ENCODE measurements around the gene ROPN1.
"Not testable (repeated sequence)": the region's sequence is repeated elsewhere in the genome, so short reads cannot be mapped to it uniquely, and the experiment has no call there.

ROPN1 gene

DNA sequence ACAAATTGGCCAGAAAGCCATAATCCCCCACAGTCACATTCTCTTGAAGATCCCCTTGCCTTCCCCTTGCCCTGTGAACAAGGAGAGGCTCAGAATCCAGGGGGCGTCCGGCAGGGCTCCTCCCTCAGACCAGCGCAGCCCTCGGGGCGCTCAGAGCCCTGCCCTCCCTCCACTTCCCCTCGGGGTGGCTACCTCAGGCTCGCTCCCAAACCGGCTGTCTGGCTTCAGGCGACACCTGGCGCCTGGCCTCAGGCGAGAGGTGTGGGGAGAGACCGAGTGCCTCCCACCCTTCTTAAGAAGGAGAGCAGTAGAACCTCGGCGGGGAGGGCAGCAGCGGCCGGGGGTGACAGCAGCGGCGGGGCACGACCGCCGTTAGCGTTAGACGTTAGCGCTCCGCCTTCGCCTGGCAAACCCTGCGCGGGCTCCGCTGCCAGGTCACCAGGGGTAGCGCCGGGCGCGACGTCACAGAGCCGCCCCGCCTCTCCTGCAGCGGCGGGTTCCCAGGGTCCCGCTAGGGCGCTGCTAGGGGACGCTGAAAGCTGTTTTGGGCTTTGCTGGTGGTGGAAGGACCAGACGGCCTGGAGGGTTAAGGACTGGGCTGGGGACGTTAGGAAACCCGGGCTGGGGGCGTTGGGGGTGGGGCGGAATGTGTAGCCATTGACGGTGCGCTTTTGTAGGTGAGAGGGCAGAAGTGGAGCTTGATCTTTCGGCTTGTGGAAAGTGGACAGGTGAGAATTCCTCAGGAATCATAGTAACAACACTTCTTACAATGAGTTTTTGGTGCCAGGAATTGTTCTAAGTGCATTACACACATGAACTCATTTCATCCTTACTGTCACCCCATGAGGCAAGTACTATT, at the start of gene ROPN1:
ROPN1 (minus strand) TSS at position 395 of the 859 bp plus-strand sequence. CDS start 11,643 bp downstream, outside the sequence.
- DNase-seq: not testable (repeated sequence)

DNA sequence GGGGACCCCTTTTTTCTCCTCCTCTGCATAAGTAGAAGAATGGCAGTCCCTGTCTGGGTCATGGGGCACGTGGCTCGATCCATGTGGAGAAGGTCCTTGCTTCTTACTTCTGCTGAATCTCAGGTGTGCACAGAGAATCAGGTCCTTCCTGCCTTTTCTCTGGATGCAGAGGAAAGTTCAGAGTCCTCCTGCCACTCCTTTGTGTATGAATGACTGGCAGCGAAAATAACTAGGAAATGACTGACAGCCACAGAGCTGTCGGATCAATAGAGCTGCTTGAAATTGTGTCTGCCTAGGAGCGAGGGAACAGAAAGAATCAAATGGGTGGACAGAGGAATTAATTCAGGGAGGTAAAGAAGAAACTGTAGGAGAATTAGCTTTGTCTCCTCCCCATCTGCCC, 49.6 kb upstream of the ROPN1 start:
- DNase-seq: no peak

DNA sequence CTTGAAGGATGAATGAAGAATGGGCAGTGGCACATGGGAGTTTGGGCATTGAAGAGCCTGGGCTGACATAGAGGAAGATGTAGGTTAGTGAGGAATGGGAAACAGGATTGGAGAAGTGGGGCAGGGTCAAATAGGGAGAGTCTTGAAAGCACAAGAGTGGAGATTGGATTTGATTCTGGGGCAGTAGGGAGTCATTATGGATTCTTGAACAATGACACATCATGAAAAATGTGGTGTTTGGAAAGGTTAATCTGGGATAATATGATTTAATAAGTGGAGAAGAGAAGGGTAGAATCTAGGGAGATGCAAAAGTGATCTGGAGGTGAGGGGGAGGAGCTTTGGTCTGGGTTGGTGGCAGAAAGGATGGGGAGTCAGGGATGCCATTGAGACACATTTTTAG, 45.4 kb upstream of the ROPN1 start:
- no peak for DNase-seq

DNA sequence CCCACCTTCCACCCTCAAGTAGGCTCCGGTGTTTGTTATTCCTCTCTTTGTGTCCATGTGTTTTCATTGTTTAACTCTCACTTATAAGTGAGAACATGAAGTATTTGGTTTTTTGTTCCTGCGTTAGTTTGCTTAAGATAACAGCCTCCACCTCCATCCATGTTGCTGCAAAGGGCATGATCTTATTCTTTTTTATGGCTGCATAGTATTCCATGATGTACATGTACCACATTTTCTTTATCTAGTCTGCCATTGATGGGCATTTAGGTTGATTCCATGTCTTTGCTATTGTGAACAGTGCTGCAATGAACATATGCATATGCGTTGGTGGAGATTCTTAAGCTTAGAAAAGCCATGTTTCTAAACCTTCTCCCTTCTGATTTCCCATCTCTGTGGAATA, 44.3 kb upstream of the ROPN1 start:
- DNase-seq: not testable (repeated sequence)

DNA sequence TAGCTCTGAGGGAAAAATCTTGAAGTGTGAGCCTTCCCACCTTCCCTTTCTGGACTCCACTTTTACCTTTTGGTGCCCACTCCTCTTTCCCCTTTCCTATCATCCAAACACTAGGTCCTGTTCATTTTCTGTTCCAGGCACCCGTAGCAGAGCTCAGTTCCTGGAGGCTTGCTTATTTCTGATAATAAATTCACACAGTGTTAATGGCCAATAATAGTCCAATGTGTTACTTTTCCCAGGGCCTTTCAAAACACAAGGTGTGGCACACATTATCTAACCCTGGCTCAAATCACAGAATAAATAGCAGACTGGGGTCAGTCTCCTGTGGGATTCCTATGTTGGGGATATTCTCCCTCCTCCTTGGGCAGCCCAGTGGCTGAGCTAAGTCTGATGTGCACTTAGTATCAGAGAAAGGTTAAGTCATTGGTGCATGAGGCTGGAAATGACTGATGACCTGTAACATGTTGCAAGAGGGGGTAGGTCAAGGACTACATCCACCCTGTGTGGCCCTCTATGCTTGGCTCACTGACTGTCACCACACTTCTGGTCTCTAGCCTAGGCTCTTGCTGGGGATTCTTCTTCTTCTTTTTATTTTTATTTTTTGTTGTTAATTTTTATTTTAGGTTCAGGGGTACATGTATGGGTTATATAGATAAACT, 43.7 kb upstream of the ROPN1 start:
- DNase-seq: no peak

DNA sequence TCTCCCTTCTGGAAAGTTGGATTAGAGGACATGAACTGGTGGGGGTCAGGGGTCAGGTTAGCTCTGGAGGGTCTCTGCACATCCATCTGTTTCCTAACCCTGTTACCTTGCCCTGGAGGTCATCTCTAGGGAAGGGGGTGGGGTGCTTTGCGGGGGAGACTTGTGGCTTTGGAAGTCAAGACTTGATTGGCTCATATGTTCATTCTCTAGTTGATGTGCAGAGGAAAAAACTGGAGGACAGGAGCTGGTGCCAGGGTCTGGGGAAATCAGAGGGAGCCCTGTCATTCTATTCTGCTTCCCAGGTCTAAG, 42.9 kb upstream of the ROPN1 start:
- DNase-seq: no peak

DNA sequence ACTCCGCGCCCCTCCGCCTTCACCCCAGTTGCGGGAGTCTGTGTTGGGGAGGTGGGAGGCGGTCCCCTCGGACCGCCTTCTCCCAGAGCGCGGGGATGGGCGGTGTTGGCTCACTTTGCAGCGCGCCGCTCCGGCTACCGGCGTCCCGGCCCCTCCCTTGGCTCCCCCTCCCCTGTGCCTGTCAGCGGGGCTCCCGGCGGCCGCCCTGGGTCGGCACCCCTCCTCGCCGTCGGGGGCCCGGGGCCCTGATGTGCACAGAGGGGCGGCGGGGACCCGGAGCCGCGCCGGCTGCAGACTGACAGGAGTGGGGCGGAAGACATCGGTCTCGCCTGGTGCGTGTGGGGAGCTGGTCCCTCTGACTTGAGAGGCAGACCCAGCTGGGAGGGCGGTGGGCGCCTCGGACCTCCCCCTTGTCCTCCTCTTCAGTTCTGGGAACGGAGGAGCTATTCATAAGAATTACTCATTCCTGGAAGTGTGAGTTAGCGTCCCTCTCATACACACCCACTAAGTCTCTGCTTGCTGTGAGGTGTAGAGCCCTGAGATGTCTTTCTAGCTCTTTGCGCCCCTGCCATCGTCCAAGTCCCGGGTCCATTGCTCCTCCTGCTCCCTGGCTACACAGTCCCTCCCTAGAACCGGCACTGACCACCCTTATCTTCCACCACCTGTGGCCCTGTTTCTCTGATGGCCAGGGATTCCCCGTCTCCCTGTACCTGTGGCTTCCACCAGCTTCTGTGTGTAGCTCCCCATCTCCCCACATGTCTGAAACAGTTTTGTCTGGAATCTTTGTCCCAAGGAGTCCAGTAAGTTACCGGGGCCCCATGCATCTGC, 42.3 kb upstream of the ROPN1 start:
- peak; percentile 21 for DNase-seq

DNA sequence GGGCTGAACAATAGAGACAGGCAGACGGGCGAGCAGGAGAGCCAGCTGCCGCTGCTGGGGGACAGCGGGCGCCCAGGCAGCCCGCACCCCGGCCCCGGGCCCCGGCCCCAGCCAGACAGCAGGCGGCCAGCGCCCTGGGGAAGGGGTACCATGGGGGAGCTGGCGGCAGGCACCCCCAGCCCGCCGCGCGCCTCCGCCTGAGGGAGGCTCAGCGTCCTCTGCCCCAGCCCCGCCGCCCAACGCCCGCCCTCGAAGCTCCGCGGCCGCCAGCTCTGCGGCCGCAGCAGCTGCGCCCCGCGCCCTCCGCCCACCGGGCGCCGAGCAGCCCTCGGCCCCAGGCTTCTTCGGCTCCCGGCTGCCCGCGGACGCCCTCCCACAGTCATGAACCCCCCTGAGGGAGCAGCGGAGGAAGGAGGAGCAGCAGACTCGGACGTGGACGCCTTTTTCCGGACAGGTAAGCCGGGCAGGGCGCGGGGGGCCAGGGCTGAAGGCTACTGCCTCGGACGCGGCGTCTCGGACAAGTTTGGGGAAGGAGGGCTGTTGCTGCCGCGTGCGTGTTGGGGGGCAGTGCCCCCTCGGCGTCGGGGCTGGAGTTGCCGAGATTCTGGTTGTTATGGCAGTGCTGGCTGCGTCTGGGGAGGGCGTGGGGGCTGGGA, 41.6 kb upstream of the ROPN1 start, which contains the start of gene KALRN:
KALRN (plus strand) TSS at position 10 of the 656 bp plus-strand sequence.
- DNase-seq: no peak

DNA sequence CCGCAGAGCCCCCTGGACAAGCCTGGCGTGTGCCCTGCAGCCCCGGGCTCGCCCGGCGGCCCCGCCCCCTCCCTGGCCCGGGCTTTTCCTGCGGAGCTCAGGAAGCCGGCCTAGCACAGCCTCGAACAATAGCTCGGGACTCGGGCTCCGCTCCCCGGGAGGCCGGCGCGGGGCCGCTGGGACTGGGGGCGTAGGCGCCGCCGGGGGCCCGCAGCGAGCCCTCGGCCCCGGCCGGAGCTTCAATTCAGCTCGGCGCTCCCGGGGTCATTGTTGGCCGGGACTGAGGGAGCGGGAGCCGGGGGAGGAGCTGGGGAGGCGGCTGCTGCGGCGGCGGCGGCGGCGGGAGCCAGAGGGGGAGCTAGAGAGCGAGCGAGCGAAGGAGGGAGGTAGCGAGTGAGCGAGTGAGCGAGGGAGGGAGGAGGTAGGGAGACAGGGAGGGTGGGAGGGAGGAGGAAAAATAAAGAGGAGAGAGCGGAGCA, 41.0 kb upstream of the ROPN1 start:
- DNase-seq: peak; percentile 73

DNA sequence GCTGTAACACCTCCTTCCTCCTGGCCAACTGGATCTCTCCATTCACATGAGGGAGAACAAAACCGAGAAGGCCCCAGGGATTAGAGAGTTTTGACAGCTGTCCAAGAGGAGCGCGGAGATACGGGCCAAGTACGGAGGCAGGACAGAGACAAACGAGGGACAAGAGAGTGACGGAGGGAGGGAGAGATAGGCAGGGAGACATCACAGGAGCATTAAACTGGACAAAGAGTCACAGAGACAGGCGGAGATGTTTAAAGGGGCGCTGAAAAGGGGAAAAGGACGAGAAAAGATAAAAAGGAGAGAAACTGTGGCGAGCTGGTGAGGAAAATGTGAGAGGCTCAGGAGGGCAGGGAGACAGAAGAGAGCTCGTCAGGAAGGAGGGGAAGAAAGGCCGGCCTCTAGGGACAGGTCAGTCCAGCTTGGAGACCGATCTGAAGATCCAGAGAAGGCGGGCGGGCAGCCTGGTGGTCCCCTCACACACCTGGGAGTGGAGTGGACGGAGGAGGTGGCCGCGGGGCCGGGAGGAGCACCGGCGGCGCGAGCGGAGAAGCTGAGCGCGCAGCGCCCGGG, 40.5 kb upstream of the ROPN1 start:
- no peak for DNase-seq

DNA sequence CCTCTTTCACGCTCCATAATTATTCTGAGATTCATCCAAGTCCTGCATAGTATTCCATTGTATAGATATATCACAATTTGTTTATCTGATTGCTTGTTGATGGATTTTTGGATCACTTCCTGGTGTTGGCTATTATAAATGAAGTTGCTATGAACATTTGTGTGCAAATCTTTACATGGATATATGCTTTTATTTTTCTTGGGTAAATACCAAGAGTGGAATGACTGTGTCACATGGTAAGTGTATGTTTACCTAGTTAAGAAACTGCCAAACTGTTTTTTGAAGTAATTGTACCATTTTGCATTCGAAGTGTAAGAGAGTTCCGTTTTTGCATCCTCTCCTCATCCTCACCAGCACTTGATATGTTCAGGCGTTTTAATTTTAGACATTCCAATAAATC, 34.6 kb upstream of the ROPN1 start:
- no peak for DNase-seq

DNA sequence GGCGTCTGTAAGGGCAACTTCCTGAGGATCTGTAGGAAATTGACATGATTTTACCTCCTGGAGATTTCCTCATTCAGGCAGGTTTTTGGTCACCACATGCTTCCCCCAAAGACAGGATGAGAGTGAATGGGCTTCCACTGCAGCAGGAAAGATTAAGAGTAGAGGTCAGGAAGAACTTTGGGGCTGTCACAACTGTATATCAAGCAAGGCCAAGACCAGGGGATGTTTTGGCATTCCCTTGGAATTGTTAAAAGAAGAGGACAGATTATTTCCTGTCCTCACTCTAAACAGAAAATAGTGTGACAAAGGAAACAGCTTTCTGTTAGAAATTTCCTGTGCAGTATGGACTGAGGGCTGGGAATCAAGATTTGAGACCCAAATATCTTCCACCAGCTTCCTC, 31.6 kb upstream of the ROPN1 start:
- DNase-seq: not testable (repeated sequence)

DNA sequence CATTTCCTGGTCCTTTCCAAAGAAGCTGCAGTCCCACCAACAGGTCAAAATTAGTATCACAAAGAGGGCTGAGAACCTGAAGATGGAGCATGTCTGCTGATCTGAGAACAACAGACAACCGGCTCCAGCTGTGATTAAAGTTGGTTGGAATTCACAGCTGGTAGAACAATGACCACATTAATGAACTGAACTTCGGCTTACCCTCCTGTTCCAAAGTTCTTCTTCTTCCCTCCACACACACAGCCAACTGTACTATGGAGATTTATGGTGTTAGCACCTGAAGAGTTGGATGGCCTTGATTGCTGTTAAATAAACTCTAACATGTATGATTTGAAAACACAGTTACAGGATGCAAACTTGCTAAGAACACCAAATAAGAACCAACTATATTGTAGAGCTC, 27.4 kb upstream of the ROPN1 start:
- no peak for DNase-seq

DNA sequence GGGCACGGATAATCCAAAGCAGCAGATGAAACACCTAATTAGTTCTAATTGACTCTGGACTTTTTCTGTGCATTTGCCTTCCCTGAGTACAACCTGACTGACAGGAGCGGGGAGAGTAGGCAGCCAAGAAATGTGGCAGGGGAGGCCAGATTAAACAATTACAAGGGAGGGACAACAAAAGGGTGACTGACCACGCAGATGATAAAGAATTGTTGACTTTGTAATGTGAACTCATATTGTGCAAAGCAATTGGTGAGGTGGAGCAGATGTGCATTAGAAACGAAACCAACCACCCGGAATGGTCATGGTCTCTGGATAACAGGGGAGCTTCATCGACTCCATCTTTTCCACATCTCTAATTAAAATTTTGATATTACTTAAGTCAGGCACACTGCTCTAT, 25.6 kb upstream of the ROPN1 start:
- not testable (repeated sequence) for DNase-seq

DNA sequence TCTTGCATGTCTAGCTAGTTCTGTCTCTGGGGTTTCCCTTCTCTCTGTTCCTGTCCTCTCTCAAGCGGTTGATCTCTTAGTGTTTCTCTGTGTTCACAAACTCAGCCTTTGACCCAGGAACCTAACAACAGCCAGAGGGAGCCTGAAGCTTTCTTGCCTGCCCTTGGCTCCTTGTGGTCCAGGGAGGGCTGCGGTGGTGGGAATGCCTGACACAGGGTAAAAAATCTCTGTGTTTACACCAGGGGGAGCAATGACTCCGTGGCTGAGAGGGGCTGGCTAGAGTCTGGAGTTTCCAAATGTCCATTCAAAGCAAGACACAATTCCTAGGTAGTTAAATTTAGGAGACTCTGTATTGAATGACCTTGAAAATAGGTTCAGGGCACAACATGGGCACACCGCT, 24.6 kb upstream of the ROPN1 start:
- not testable (repeated sequence) for DNase-seq

DNA sequence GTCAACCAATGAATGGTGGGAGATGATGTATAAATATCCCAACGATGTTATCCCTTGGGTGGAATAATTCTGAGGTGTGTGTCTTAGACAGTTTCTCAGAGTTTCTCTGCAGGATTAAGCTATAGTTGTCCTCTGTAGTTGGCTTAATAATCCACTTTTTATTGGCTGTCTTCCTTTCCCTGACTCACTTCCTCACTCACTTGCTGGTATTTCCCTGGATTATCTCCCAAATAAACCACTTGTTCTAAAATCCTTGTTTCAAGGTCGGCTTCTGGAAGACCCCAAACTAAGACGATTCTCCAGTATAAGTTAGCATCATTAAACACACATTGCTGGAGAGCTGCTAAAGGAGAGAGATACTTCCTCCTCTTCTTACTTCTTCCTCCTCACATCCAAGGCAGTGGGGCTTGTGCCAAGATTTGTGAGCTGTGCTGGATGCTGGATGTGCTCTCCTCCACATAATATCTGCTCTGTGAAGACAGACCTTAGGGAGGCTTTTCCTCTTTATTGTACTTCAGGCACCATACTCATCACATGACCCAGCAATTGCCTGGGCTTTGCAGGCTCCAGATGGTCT, 22.5 kb upstream of the ROPN1 start:
- no peak for DNase-seq

DNA sequence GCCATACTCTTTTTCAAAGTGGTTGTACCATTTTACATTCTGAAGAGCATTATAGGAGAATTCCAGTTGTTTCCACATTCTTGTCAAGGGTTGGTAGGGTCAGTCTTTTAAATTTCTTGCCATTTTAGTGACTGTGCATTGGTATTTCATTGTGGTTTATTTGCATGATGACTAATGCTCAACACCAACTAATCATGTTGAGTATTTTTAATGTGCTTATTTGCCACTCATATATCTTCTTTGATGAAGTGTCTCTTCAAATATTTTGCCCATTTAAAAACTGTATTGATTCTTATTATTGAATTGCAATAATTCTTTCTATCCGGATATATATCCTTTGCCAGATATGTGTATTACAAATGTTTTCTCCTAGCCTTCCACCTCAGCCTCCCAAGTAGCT, 16.4 kb upstream of the ROPN1 start:
- not testable (repeated sequence) for DNase-seq

DNA sequence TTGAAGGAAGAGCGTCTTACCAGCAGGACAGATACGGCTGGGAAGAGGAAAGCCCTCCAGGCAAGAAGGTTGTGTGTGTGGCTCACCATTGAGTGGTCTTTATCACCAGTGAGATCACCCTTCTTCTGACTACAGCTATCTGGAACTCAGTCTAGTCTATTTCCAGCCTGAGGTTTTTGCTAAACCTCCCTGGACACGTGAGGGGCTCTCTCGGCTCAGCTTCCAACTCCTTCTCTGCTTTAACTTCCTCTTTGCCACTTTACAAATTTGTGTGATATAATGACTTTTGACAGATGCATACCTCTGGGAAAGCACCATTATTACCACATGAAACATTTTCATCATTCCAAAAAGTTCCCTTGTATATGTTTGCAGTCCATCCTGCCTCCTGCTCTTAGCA, 15.3 kb upstream of the ROPN1 start:
- DNase-seq: no peak

DNA sequence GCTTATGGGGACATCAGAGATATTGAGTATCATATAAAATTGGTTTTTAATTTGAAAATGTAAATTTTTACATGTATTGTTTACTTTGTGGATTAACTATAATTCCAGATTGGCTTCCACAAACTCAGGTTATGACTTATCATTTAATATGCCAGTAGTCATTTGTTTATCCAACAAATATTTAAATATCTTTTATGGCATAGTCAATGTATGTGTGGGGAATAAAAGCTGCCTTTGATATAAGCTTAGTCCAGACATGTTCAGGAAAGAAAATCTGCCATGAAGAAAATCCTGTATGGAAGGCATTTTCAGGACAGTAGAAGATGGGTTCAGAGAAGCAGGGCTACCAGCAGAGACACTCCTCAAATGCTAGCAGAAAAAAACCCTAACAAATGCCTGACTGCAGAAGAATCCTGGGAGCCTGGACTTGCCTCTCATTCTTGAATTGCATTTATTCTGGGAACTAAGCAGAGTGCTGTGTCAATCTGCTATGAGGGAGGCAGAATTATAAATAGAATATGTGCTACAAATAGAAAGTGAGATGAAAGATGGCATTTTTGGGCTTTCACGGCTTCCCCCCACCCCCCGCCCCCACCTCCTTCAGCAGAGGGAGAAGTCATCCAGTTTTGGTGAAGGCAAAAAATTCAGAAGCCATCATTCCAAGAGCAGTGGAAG, 10.6 kb upstream of the ROPN1 start:
- DNase-seq: not testable (repeated sequence)

DNA sequence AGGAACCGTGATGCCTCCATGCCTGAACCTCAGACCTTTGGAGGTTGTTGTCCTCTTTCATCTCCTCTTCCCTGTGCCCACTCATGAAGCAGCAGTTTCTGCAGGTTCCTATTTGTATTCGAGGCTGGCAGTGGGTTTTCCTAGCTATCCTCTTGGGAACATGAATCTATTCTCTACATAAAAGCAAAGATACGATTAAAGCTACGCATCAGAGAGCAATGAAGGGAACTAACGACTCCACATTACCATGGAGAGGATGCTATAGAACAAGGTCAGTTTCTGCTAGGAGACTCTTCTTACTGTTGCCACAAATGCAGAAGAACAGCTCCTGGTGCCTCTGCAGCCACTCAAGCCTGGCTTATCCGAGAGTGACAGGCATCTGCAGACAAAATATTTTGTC, 9.4 kb upstream of the ROPN1 start:
- not testable (repeated sequence) for DNase-seq

DNA sequence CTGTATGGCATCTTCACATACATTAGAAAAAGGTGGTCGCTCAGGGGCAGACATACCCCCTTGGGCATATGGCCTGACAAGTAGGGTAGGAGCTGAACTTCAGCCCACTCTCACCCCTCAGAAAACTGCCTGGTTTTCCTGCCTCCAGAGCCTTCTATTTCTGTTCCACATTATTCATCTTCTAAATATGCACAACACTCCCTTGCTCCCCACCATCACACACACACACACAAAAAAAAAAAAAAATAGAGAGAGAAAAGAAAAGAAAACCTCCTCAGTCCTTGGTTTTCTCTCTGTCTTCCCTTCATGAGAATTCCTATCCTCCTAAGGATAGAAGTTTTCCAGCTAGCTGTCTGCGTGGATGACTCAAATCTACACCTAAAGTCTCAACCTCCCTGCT, 5.6 kb upstream of the ROPN1 start:
- DNase-seq: no peak

DNA sequence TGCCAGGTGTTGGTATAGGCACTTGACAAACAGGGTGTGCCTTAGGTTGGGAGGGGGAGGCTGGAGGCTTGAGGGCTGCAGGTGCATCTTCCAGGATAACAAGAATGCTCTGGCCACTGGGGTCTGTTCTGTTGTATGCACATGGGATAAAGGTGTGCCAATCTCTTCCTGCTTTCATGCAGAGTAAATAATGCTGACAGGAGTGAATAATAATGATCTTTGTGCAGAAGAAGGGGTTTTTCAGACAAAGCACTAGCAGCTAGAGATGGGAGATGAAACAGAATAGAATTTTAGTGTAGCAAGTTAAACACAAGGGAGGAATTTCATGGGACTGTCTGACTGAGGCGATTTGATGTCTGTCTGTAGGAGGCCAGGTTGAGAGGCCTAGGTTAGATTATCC, 1.9 kb upstream of the ROPN1 start:
- no peak for DNase-seq
